Nephron (organoid): Measurements from ENCODE around the gene MAP3K20.

Experiments used
- H3K27ac Mint-ChIP-seq, 3 experiments: 2 replicates each; pipeline ENCODE4 v1.8.0; 2020; ENCODE audit warnings: mixed read lengths in 3 of 3, mild to moderate bottlenecking in 2 of 3, moderate library complexity in 1 of 3
- H3K27me3 Mint-ChIP-seq: 2 replicates; pipeline ENCODE4 v1.8.0; 2021; ENCODE audit warnings: low read depth, mild to moderate bottlenecking, moderate library complexity, mixed read lengths
- H3K36me3 Mint-ChIP-seq: 2 replicates; pipeline ENCODE4 v1.8.0; 2020; ENCODE audit warnings: low read depth, mixed read lengths
- H3K4me1 Mint-ChIP-seq: 2 replicates; pipeline ENCODE4 v1.8.0; 2020; ENCODE audit warnings: mixed read lengths
- H3K4me3 Mint-ChIP-seq, 3 experiments: 2 replicates each; pipeline ENCODE4 v1.8.0; 2020; ENCODE audit warnings: mild to moderate bottlenecking in 3 of 3, mixed read lengths in 3 of 3, moderate library complexity in 2 of 3
- H3K9me3 Mint-ChIP-seq: 2 replicates; pipeline ENCODE4 v1.8.0; 2020; ENCODE audit warnings: mixed read lengths
- CTCF ChIP-seq, 3 experiments: fragments of 200-600 bp; sonication (generic); IDR thresholded peaks; one replicate each; pipeline ENCODE4 v1.5.0; 2021; ENCODE audit warnings: antibody characterized with exemption in 3 of 3; ENCODE audit not compliant: unreplicated experiment in 3 of 3

Gene MAP3K20

DNA sequence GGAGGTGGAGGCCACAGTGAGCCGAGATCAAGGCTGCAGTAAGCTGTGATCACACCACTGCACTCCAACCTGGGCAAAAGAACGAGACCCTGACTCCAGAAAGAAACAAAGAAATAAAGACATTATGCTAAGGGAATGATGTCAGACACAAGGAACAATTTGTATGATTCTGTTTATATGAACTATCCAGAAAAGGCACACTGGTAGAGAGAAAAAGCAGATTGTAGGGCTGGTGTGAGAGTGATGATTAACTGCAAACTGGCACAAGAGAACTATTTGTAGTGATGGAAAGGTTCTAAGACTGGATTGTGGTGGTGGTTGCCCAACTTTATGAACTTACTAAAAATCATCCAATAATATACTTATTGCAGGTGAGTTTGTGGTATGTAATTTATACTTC is 106.3 kb downstream of the MAP3K20 start:
- no peak overlapping the region for H3K4me3 Mint-ChIP-seq
- no peak overlapping the region for H3K27ac Mint-ChIP-seq
- no peak for TF ChIP-seq CTCF (IDR thresholded peaks at IDR 0.05; ENCODE audit: unreplicated experiment in 3 of 3)
- peaks cover 7% of the 10 kb centered on the region for H3K9me3 Mint-ChIP-seq
- H3K4me1 Mint-ChIP-seq: no peaks in the 10 kb centered on the region
- no peaks in the 10 kb centered on the region for H3K36me3 Mint-ChIP-seq
- no peaks in the 10 kb centered on the region for H3K27me3 Mint-ChIP-seq

DNA sequence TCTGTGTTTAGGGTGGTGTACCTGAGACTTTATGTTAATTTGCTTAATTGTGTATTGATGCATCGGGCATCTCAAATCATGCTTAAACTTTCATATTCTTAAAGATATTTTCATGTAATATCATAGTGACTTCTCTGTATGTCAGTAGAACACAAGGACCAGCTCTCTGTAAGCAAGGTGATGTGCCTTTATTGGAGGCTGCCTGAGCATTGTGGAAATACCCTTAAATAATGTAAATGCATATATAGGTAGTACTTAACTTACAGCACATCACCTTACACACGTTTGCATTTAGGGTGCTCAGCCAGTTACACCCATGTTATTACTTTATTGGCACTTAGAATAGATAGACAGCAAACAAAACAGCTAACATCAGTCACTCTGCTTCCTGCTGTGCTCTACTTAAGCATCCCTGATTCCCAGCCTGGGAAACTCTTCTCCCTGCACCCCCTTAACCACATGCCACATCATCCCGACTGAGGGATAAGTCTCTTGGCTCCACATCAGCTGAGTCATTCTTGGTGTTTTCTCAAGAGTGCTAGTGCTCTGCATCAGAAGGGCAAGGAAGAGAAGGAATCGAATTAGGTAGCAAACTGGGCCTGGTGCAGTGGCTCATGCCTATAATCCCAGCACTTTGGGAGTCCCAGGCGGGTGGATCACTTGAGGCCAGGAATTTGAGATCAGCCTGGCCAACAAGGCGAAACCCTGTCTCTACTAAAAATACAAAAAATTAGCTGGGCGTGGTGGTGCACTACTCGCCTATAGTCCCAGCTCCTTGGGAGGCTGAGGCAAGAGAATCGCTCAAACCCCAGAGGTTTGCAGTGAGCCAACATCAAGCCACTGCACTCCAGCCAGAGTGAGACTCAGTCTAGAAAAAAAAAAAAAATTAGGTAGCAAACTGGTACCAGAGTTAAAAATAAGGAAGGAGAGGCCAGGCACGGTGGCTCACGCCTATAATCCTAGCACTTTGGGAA is 108.7 kb downstream of the MAP3K20 start:
- Mint-ChIP-seq H3K36me3 (peaks cover 7% of the 10 kb centered on the region), H3K9me3 (peaks cover 5% of the 10 kb centered on the region), H3K27me3 (no peaks in the 10 kb centered on the region), H3K4me1 (peaks cover 8% of the 10 kb centered on the region), H3K27ac (no peak overlapping the region), H3K4me3 (no peak overlapping the region)
- TF ChIP-seq CTCF (IDR thresholded peaks at IDR 0.05; ENCODE audit: unreplicated experiment in 3 of 3): no peak

GRCh38 chr2:173185437-173185836 is 109.8 kb downstream of the MAP3K20 start:
- Mint-ChIP-seq H3K9me3 (peaks cover 5% of the 10 kb centered on the region), H3K4me3 (no peak overlapping the region), H3K36me3 (peaks cover 13% of the 10 kb centered on the region), H3K27me3 (no peaks in the 10 kb centered on the region), H3K27ac (no peak overlapping the region), H3K4me1 (peaks cover 8% of the 10 kb centered on the region)
- TF ChIP-seq CTCF (IDR thresholded peaks at IDR 0.05; ENCODE audit: unreplicated experiment in 3 of 3): no peak

GRCh38 chr2:173187941-173188788 is 112.5 kb downstream of the MAP3K20 start:
- H3K27ac Mint-ChIP-seq: peak overlapping the region in 1 of 3 experiments; percentile 38
- TF ChIP-seq CTCF (IDR thresholded peaks at IDR 0.05; ENCODE audit: unreplicated experiment in 3 of 3): no peak
- peaks cover 8% of the 10 kb centered on the region for H3K4me1 Mint-ChIP-seq
- no peaks in the 10 kb centered on the region for H3K27me3 Mint-ChIP-seq
- no peak overlapping the region for H3K4me3 Mint-ChIP-seq
- no peaks in the 10 kb centered on the region for H3K9me3 Mint-ChIP-seq
- peaks cover 19% of the 10 kb centered on the region for H3K36me3 Mint-ChIP-seq

DNA sequence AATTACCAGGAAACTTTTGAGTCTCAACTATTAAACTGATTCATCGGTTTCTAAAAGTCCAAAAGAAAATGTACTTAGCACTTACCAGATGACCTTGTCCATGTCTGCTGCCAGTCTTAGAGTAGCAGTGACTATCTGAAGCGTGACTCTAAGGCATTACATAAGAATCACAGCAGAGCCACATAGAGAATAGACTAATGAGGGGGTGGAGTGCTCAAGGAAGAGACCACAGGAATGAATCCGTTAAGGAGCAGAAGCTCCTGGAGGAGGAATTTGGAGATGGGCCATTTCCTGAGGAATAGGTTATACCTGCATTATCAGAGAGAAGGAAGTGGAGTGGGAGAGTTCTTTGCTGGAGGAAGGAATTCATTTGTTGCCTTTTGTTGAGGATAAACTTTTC is 116.0 kb downstream of the MAP3K20 start:
- H3K9me3 Mint-ChIP-seq: no peaks in the 10 kb centered on the region
- H3K4me3 Mint-ChIP-seq: no peak overlapping the region
- H3K36me3 Mint-ChIP-seq: peaks cover 19% of the 10 kb centered on the region
- no peak for TF ChIP-seq CTCF (IDR thresholded peaks at IDR 0.05; ENCODE audit: unreplicated experiment in 3 of 3)
- no peaks in the 10 kb centered on the region for H3K27me3 Mint-ChIP-seq
- H3K27ac Mint-ChIP-seq: no peak overlapping the region
- peaks cover 33% of the 10 kb centered on the region for H3K4me1 Mint-ChIP-seq
